ENCODE measurements around the gene TIGIT.

Gene TIGIT

GRCh38 chr3:114320246-114320645 lies 26.4 kb downstream of the TIGIT start:
- H3K4me3 ChIP-seq (ENCODE audit: control insufficient read depth, low read depth, low read length): no peak overlapping the region
- no peak for DNase-seq (ENCODE audit: low read depth)
- TF ChIP-seq CTCF (IDR thresholded peaks at IDR 0.05; ENCODE audit: control insufficient read depth, insufficient read depth, low read depth, low read length, missing control alignments): no peak

- DNase-seq (ENCODE audit: low read depth): no peak
- H3K4me3 ChIP-seq (ENCODE audit: control insufficient read depth, low read depth, low read length): no peak overlapping the region
- no peak for TF ChIP-seq CTCF (IDR thresholded peaks at IDR 0.05; ENCODE audit: control insufficient read depth, insufficient read depth, low read depth, low read length, missing control alignments)
Observed at GRCh38 chr3:114323546-114324254, 29.9 kb downstream of the TIGIT start.

GRCh38 chr3:114327665-114328064 lies 33.8 kb downstream of the TIGIT start:
- no peak for DNase-seq (ENCODE audit: low read depth)
- H3K4me3 ChIP-seq (ENCODE audit: control insufficient read depth, low read depth, low read length): no peak overlapping the region
- no peak for TF ChIP-seq CTCF (IDR thresholded peaks at IDR 0.05; ENCODE audit: control insufficient read depth, insufficient read depth, low read depth, low read length, missing control alignments)

- no peak for TF ChIP-seq CTCF (IDR thresholded peaks at IDR 0.05; ENCODE audit: control insufficient read depth, insufficient read depth, low read depth, low read length, missing control alignments)
- DNase-seq (ENCODE audit: low read depth): no peak
- H3K4me3 ChIP-seq (ENCODE audit: control insufficient read depth, low read depth, low read length): no peak overlapping the region
Observed at GRCh38 chr3:114328345-114328744, 34.5 kb downstream of the TIGIT start.

GRCh38 chr3:114329823-114330222 lies 36.0 kb downstream of the TIGIT start:
- no peak for TF ChIP-seq CTCF (IDR thresholded peaks at IDR 0.05; ENCODE audit: control insufficient read depth, insufficient read depth, low read depth, low read length, missing control alignments)
- H3K4me3 ChIP-seq (ENCODE audit: control insufficient read depth, low read depth, low read length): no peak overlapping the region
- DNase-seq (ENCODE audit: low read depth): no peak

GRCh38 chr3:114331007-114331406 lies 37.2 kb downstream of the TIGIT start:
- no peak overlapping the region for H3K4me3 ChIP-seq (ENCODE audit: control insufficient read depth, low read depth, low read length)
- no peak for TF ChIP-seq CTCF (IDR thresholded peaks at IDR 0.05; ENCODE audit: control insufficient read depth, insufficient read depth, low read depth, low read length, missing control alignments)
- DNase-seq (ENCODE audit: low read depth): no peak

Measured in AG09309 (cell line).